HepG2 (cell line): ENCODE data around the gene RBM12. TPM values are rescaled to one million over a fixed set of nuclear protein-coding genes. Genes with fewer than 3 reads are reported as not detected.

ENCODE experiments used
- polyA plus RNA-seq, 8 experiments: library from polyadenylated mRNA; depleted of rRNA in 3 of 8; stranded (reverse) in 7 of 8; unstranded in 1 of 8; fragments of >200 nt; fragmentation: Illumina TruSeq in 4 of 8; extraction: Trizol in 4 of 8; gene quantifications; 2 replicates each; pipeline versions ENCODE4 v1.2.1 to v1.2.3, GENCODE V29; 2011 to 2016; ENCODE audit warnings: low read depth in 4 of 8, missing spikeins in 1 of 8, mixed read lengths in 1 of 8; ENCODE audit not compliant: insufficient read depth in 1 of 8
- total RNA-seq, 5 experiments: library from RNA; depleted of rRNA; stranded (reverse); fragments of >200 nt; fragmentation: Illumina TruSeq; extraction: Trizol; gene quantifications; 2 replicates each; pipeline ENCODE4 v1.2.3, GENCODE V29; 2016; ENCODE audit warnings: low read depth in 1 of 5
- TF ChIP-seq, protein P1 (sequence below): sonication (generic); formaldehyde crosslinking; IDR thresholded peaks from 2 replicates; pipeline ENCODE4 v1.9.0; 2021; ENCODE audit warnings: missing genetic modification reagents, borderline replicate concordance
- TF ChIP-seq, protein P2 (sequence below), 2 experiments: sonication (generic) in 1 of 2; formaldehyde crosslinking in 1 of 2; IDR thresholded peaks; 2 replicates each; pipeline versions ENCODE4 v1.6.1 to v1.9.0; 2014 to 2022; ENCODE audit warnings: antibody characterized with exemption in 1 of 2, borderline replicate concordance in 1 of 2, inconsistent platforms in 1 of 2, low read depth in 1 of 2, missing genetic modification reagents in 1 of 2

The RBM12 gene
- total and polyA plus RNA-seq, 2 of the 13 experiments (the other 11 are each of a cell fraction or from before 2014, with no cell fraction given) = 97.9 to 104 TPM

DNA sequence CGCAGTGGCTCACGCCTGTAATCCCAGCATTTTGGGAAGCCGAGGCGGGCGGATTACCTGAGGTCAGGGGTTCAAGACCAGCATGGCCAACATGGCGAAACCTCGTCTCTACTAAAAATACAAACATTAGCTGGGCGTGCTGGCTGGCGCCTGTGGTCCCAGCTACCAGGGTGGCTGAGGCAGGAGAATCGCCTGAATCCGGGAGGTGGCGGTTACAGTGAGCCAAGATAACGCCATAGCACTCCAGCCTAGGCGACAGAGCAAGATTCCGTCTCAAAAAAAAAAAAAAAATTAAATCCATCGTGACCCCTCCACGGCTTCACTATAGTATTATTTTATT lies 1.2 kb upstream of the RBM12 start (continued):
- TF ChIP-seq, protein P1, sequence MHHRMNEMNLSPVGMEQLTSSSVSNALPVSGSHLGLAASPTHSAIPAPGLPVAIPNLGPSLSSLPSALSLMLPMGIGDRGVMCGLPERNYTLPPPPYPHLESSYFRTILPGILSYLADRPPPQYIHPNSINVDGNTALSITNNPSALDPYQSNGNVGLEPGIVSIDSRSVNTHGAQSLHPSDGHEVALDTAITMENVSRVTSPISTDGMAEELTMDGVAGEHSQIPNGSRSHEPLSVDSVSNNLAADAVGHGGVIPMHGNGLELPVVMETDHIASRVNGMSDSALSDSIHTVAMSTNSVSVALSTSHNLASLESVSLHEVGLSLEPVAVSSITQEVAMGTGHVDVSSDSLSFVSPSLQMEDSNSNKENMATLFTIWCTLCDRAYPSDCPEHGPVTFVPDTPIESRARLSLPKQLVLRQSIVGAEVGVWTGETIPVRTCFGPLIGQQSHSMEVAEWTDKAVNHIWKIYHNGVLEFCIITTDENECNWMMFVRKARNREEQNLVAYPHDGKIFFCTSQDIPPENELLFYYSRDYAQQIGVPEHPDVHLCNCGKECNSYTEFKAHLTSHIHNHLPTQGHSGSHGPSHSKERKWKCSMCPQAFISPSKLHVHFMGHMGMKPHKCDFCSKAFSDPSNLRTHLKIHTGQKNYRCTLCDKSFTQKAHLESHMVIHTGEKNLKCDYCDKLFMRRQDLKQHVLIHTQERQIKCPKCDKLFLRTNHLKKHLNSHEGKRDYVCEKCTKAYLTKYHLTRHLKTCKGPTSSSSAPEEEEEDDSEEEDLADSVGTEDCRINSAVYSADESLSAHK (CRISPR knock-in tag) = 0 out of 2 replicates have a peak, but pooled peaks have one; percentile 52
- TF ChIP-seq, protein P2, sequence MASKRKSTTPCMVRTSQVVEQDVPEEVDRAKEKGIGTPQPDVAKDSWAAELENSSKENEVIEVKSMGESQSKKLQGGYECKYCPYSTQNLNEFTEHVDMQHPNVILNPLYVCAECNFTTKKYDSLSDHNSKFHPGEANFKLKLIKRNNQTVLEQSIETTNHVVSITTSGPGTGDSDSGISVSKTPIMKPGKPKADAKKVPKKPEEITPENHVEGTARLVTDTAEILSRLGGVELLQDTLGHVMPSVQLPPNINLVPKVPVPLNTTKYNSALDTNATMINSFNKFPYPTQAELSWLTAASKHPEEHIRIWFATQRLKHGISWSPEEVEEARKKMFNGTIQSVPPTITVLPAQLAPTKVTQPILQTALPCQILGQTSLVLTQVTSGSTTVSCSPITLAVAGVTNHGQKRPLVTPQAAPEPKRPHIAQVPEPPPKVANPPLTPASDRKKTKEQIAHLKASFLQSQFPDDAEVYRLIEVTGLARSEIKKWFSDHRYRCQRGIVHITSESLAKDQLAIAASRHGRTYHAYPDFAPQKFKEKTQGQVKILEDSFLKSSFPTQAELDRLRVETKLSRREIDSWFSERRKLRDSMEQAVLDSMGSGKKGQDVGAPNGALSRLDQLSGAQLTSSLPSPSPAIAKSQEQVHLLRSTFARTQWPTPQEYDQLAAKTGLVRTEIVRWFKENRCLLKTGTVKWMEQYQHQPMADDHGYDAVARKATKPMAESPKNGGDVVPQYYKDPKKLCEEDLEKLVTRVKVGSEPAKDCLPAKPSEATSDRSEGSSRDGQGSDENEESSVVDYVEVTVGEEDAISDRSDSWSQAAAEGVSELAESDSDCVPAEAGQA (IDR thresholded peaks at IDR 0.05; ENCODE audit: low read depth) = no peak
- TF ChIP-seq, protein P2 (CRISPR knock-in tag; IDR thresholded peaks at IDR 0.05; ENCODE audit: borderline replicate concordance) = no peak
